CD8-positive, alpha-beta memory T cell (primary cell): Measurements from ENCODE around the gene PSMD5. TPM values are rescaled to one million over a fixed set of nuclear protein-coding genes. Genes with fewer than 3 reads are reported as not detected.

Experiments
- CTCF ChIA-PET: fragments of 350-600 bp; sonication (Branson Sonifier 250); formaldehyde crosslinking; loops from one replicate; lab custom pipeline; 2021; ENCODE audit warnings: antibody characterized with exemption; lab: Charles Lee
- POLR2A ChIA-PET: fragments of 350-600 bp; sonication (Branson Sonifier 250); formaldehyde crosslinking; loops from one replicate; lab custom pipeline; 2021; ENCODE audit warnings: antibody characterized with exemption; lab: Charles Lee
- DNase-seq, 5 donors: peaks; one replicate each; pipeline versions ENCODE4 v3.0.0 to v3.0.0-alpha.2; 2020 to 2022; ENCODE audit warnings: mixed read lengths in 1 of 5
- H3K27ac ChIP-seq: one replicate; pipeline ENCODE4 v1.7.0; 2013; ENCODE audit warnings: low read depth, mild to moderate bottlenecking, low read length, moderate library complexity
- H3K27me3 ChIP-seq: 2 replicates; pipeline ENCODE4 v1.7.0; 2013; ENCODE audit warnings: low read length, mild to moderate bottlenecking; ENCODE audit not compliant: insufficient read depth, poor library complexity, severe bottlenecking
- H3K36me3 ChIP-seq: 2 replicates; pipeline ENCODE4 v1.7.0; 2013; ENCODE audit warnings: mild to moderate bottlenecking, low read length, moderate library complexity; ENCODE audit not compliant: insufficient read depth
- H3K4me1 ChIP-seq: 2 replicates; pipeline ENCODE4 v1.7.0; 2013; ENCODE audit warnings: mild to moderate bottlenecking, low read length, moderate library complexity; ENCODE audit not compliant: insufficient read depth
- H3K4me3 ChIP-seq: 2 replicates; pipeline ENCODE4 v1.7.0; 2013; ENCODE audit warnings: mild to moderate bottlenecking, low read length
- H3K9me3 ChIP-seq: 2 replicates; pipeline ENCODE4 v1.7.0; 2013; ENCODE audit warnings: mild to moderate bottlenecking, low read length
- H3K27ac Mint-ChIP-seq, 8 donors: one replicate each; pipeline ENCODE4 v1.8.0; 2020 to 2021; ENCODE audit warnings: mixed read lengths in 8 of 8, mild to moderate bottlenecking in 6 of 8, inconsistent platforms in 3 of 8, moderate library complexity in 3 of 8
- H3K27me3 Mint-ChIP-seq, 2 donors: one replicate each; pipeline ENCODE4 v1.8.0; 2020 to 2021; ENCODE audit warnings: mixed read lengths in 2 of 2, mild to moderate bottlenecking in 1 of 2, moderate library complexity in 1 of 2
- H3K36me3 Mint-ChIP-seq, 3 donors: one replicate each; pipeline ENCODE4 v1.8.0; 2020 to 2021; ENCODE audit warnings: mixed read lengths in 3 of 3, inconsistent platforms in 1 of 3, mild to moderate bottlenecking in 1 of 3
- H3K4me1 Mint-ChIP-seq, 3 donors: one replicate each; pipeline ENCODE4 v1.8.0; 2020 to 2021; ENCODE audit warnings: mixed read lengths in 3 of 3, inconsistent platforms in 1 of 3, mild to moderate bottlenecking in 1 of 3
- H3K4me3 Mint-ChIP-seq, 7 donors: one replicate each; pipeline ENCODE4 v1.8.0; 2020 to 2021; ENCODE audit warnings: mixed read lengths in 7 of 7, mild to moderate bottlenecking in 6 of 7, moderate library complexity in 4 of 7, inconsistent platforms in 2 of 7
- H3K9me3 Mint-ChIP-seq, 5 donors: one replicate each; pipeline ENCODE4 v1.8.0; 2020 to 2022; ENCODE audit warnings: mixed read lengths in 5 of 5, mild to moderate bottlenecking in 3 of 5, moderate library complexity in 2 of 5, inconsistent platforms in 1 of 5
- polyA plus RNA-seq: library from polyadenylated mRNA; unstranded; fragments of 300-500 nt; fragmentation: Illumina TruSeq; gene quantifications from one replicate; pipeline ENCODE4 v1.2.3, GENCODE V29; 2021
- total RNA-seq, 2 experiments: library from RNA; stranded (reverse); gene quantifications; one replicate each; pipeline ENCODE4 v1.2.3, GENCODE V29; 2021

PSMD5 gene
- total and polyA plus RNA-seq, 3 experiments from 2014 or later = 21.1 to 63.7 (median 60.9) TPM

DNA sequence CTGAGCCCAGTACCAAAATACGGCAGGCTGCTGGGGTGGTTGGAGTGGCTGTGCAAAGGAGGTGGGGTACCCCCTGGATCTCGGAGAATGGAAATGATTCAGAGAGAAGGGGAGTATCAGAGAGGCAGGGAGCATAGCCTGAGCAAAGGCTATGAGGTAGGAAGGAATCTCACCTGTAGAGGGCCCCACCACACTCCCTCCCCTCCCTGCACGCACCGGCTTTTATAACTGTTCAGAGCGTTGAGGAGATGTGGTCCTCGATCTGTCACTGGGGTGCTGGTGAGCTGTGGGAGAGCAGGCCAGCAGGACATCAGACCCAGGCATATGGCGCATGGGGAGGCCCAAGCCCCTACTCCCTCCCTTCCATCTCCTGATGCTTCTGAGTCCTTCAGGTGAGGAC is 21.1 kb upstream of the PSMD5 start:
- H3K27me3 Mint-ChIP-seq = no peaks in the 10 kb centered on the region
- POLR2A ChIA-PET = no interaction called here
- DNase-seq = peak in 1 of 5 donors; percentile 32
- H3K27ac Mint-ChIP-seq = peak overlapping the region in 2 of 8 donors; percentile 15 to 29
- no peak overlapping the region for H3K4me3 ChIP-seq
- H3K4me3 Mint-ChIP-seq = no peak overlapping the region
- CTCF ChIA-PET = interaction anchor here (19.5 kb wide), 1 partner anchor 65 kb away, joined by 363 read pairs; the partner anchor contains the start of gene TRAF1
- no peaks in the 10 kb centered on the region for H3K9me3 Mint-ChIP-seq
- no peaks in the 10 kb centered on the region for H3K27me3 ChIP-seq
- peaks cover 7% of the 10 kb centered on the region for H3K4me1 ChIP-seq
- H3K27ac ChIP-seq = no peak overlapping the region
- peaks cover 4 to 10% (median 5%) of the 10 kb centered on the region in 3 donors for H3K4me1 Mint-ChIP-seq
- H3K36me3 ChIP-seq = peaks cover 59% of the 10 kb centered on the region
- no peaks in the 10 kb centered on the region for H3K9me3 ChIP-seq
- H3K36me3 Mint-ChIP-seq = peaks cover 0 to 80% (median 14%) of the 10 kb centered on the region in 3 donors

DNA sequence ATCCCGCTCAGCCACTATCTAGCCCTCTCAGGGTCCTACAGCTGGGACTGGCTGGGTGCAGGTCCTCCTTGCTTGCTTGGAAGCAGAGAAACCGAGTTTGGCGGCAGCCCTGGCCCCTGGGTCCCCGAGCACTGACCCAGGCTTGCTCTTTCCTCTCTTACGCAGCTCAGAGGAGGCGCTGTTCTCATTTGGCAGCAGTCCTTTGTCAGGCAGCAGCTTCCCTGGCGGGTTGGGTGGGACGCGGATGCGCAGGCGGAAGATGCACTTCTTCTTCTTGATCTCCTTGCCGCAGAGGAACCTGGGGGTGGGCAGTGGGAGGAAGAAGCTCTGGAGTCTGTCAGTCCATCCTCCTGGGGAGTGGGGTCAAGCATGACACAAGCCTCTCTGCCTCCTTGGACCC is 19.7 kb upstream of the PSMD5 start:
- no peak overlapping the region for H3K4me3 Mint-ChIP-seq
- Histone ChIP-seq H3K27ac (no peak overlapping the region), H3K4me3 (no peak overlapping the region), H3K27me3 (no peaks in the 10 kb centered on the region), H3K4me1 (no peaks in the 10 kb centered on the region), H3K36me3 (peaks cover 66% of the 10 kb centered on the region), H3K9me3 (no peaks in the 10 kb centered on the region)
- H3K27me3 Mint-ChIP-seq = no peaks in the 10 kb centered on the region
- ChIA-PET POLR2A (no interaction called here), CTCF (interaction anchor here (19.5 kb wide), 1 partner anchor 66 kb away, joined by 363 read pairs; the partner anchor contains the start of gene TRAF1)
- no peak overlapping the region for H3K27ac Mint-ChIP-seq
- H3K4me1 Mint-ChIP-seq = peaks cover 0 to 3% (median 0%) of the 10 kb centered on the region in 3 donors
- no peaks in the 10 kb centered on the region for H3K9me3 Mint-ChIP-seq
- no peak for DNase-seq
- peaks cover 0 to 90% (median 17%) of the 10 kb centered on the region in 3 donors for H3K36me3 Mint-ChIP-seq

DNA sequence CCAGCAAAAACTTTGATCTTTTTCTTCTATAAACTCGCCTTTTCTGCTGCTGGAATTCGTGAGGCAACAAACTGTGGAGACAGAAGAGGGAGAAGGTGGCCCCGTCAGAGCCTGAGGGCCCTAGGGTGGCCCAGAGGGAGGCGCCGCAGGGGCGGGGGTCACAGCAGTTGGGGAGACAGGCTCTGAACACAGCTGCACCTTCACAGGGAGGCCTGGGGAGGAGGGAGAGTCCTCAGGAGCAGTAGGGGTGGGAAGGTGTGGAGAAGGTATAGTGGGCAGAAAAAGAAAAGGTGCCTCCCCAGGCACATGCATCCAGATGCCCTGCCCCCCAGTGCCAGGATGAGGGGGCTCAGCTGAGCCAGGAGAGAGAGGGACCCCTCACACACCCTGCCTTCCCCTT is 19.2 kb upstream of the PSMD5 start:
- Histone ChIP-seq H3K4me1 (no peaks in the 10 kb centered on the region), H3K4me3 (no peak overlapping the region), H3K9me3 (no peaks in the 10 kb centered on the region), H3K36me3 (peaks cover 63% of the 10 kb centered on the region), H3K27me3 (no peaks in the 10 kb centered on the region), H3K27ac (no peak overlapping the region)
- H3K27me3 Mint-ChIP-seq = no peaks in the 10 kb centered on the region
- ChIA-PET CTCF (no interaction called here), POLR2A (no interaction called here)
- DNase-seq = no peak
- H3K27ac Mint-ChIP-seq = peak overlapping the region in 2 of 8 donors; percentile 12 to 32
- no peaks in the 10 kb centered on the region for H3K4me1 Mint-ChIP-seq
- H3K9me3 Mint-ChIP-seq = no peaks in the 10 kb centered on the region
- H3K4me3 Mint-ChIP-seq = no peak overlapping the region
- H3K36me3 Mint-ChIP-seq = peaks cover 0 to 92% (median 17%) of the 10 kb centered on the region in 3 donors

DNA sequence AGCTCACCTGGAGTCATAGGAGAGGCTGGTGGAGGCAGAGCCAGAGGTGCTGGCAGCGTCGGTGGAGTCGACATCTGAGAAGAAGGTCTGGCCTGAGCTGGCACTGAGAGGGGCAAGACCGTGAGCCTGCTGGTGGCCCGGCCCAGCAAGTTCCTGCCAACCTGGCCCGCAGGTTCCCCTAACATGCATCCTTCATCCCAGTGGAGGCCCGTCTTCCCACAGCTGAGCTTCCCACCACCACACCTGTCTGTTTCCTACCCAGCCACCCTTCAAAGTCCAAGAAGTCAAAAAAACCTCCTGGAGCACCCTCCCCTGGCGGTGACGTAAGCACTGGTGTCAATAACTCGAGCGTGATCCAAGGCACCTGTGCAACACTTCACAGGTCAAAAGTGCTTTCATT is 17.4 kb upstream of the PSMD5 start:
- H3K36me3 ChIP-seq = peaks cover 44% of the 10 kb centered on the region
- ChIA-PET POLR2A (no interaction called here), CTCF (interaction anchor here (1.1 to 1.6 kb wide), 2 partner anchors 9 to 100 kb away, joined by 3 to 5 read pairs; no protein-coding TSS in a partner anchor)
- no peaks in the 10 kb centered on the region for H3K9me3 Mint-ChIP-seq
- peaks cover 0 to 91% (median 13%) of the 10 kb centered on the region in 3 donors for H3K36me3 Mint-ChIP-seq
- H3K27ac Mint-ChIP-seq = peak overlapping the region in 1 of 8 donors; percentile 60
- H3K4me1 ChIP-seq = no peaks in the 10 kb centered on the region
- H3K4me3 ChIP-seq = no peak overlapping the region
- peaks cover 0 to 4% (median 2%) of the 10 kb centered on the region in 3 donors for H3K4me1 Mint-ChIP-seq
- H3K27me3 Mint-ChIP-seq = no peaks in the 10 kb centered on the region
- no peaks in the 10 kb centered on the region for H3K27me3 ChIP-seq
- no peaks in the 10 kb centered on the region for H3K9me3 ChIP-seq
- DNase-seq = no peak
- no peak overlapping the region for H3K4me3 Mint-ChIP-seq
- H3K27ac ChIP-seq = no peak overlapping the region

DNA sequence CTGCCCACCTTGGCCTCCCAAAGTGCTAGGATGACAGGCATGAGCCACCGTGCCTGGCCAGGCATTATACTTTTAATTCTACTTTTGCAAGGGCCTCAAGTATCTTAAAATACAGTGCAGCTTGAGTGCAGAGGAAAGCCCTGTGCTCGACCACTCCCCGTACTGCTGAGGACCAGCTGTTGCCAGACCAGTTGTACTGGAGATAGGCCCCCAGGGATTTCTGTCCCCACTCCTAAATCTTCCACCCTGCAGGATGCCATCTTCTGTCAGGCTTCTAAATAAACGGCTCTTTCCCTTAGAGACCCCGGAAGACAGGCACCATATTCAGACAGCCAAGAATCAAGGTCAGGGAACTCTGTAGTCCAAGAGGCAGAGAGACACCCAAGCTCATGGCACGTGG is 16.6 kb upstream of the PSMD5 start:
- no peaks in the 10 kb centered on the region for H3K27me3 ChIP-seq
- no peak overlapping the region for H3K4me3 Mint-ChIP-seq
- ChIA-PET CTCF (interaction anchor here (1.1 to 1.6 kb wide), 2 partner anchors 9 to 101 kb away, joined by 3 to 5 read pairs; no protein-coding TSS in a partner anchor), POLR2A (no interaction called here)
- no peaks in the 10 kb centered on the region for H3K27me3 Mint-ChIP-seq
- H3K27ac Mint-ChIP-seq = peak overlapping the region in 2 of 8 donors; percentile 32 to 60
- H3K4me1 ChIP-seq = no peaks in the 10 kb centered on the region
- H3K27ac ChIP-seq = no peak overlapping the region
- peaks cover 0 to 5% (median 2%) of the 10 kb centered on the region in 3 donors for H3K4me1 Mint-ChIP-seq
- DNase-seq = no peak
- H3K36me3 ChIP-seq = peaks cover 43% of the 10 kb centered on the region
- H3K36me3 Mint-ChIP-seq = peaks cover 0 to 91% (median 13%) of the 10 kb centered on the region in 3 donors
- no peak overlapping the region for H3K4me3 ChIP-seq
- H3K9me3 ChIP-seq = no peaks in the 10 kb centered on the region
- no peaks in the 10 kb centered on the region for H3K9me3 Mint-ChIP-seq

DNA sequence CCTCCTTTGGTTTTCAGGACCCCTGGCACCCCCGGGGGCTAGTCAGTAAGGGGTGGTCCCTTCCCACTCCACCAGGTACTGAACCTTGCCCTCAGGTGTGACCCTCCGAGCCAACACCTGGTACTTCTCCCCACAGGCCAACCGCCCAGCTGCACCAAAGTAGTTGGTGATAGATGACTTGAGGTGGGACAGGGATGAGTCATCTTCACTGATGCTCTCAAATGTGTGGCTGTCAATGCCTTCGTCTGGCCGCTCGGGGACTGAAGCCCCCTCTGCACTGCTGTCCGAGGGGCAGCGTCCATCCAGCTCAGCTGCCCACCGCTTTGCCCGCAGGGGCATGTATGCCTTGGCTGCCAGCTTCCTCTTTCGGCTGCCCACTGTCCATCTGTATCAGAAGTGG is 15.2 kb upstream of the PSMD5 start:
- H3K27me3 Mint-ChIP-seq = no peaks in the 10 kb centered on the region
- peaks cover 0 to 12% (median 7%) of the 10 kb centered on the region in 3 donors for H3K4me1 Mint-ChIP-seq
- H3K9me3 Mint-ChIP-seq = no peaks in the 10 kb centered on the region
- peaks cover 0 to 89% (median 10%) of the 10 kb centered on the region in 3 donors for H3K36me3 Mint-ChIP-seq
- H3K27ac Mint-ChIP-seq = peak overlapping the region in 3 of 8 donors; percentile 40 to 85 (median 51)
- H3K4me1 ChIP-seq = no peaks in the 10 kb centered on the region
- ChIA-PET CTCF (interaction anchor here (1.2 kb wide), 1 partner anchor 79 kb away, joined by 3 read pairs; no protein-coding TSS in a partner anchor), POLR2A (no interaction called here)
- no peaks in the 10 kb centered on the region for H3K9me3 ChIP-seq
- no peaks in the 10 kb centered on the region for H3K27me3 ChIP-seq
- no peak overlapping the region for H3K27ac ChIP-seq
- H3K4me3 ChIP-seq = no peak overlapping the region
- H3K4me3 Mint-ChIP-seq = no peak overlapping the region
- H3K36me3 ChIP-seq = peaks cover 42% of the 10 kb centered on the region
- DNase-seq = no peak

DNA sequence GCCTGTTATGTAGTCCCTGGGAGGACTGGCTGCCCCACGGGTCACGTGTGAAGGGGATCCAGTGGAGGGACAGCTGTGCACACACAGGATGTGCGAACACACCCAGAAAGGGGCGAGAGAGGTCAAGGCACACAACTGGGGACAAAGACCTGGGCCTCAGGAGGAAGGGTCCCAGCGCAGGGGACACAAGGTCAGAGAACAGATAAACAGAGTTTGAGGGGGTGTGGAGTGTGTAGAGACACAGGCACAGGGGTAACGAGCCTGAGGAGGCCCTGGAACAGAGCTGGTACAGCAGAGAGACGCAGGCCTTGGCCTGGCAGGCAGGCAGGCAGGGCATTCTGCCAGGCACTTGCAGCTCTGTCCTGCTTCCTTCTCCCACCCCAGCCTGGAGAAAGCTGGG is 14.8 kb upstream of the PSMD5 start:
- CTCF ChIA-PET = interaction anchor here (1.2 kb wide), 1 partner anchor 79 kb away, joined by 3 read pairs; no protein-coding TSS in a partner anchor
- Histone ChIP-seq H3K36me3 (peaks cover 38% of the 10 kb centered on the region), H3K27me3 (no peaks in the 10 kb centered on the region), H3K9me3 (no peaks in the 10 kb centered on the region), H3K27ac (no peak overlapping the region), H3K4me3 (no peak overlapping the region), H3K4me1 (no peaks in the 10 kb centered on the region)
- H3K4me1 Mint-ChIP-seq = peaks cover 0 to 16% (median 8%) of the 10 kb centered on the region in 3 donors
- POLR2A ChIA-PET = no interaction called here
- no peak overlapping the region for H3K4me3 Mint-ChIP-seq
- peak overlapping the region in 2 of 8 donors; percentile 60 to 75 for H3K27ac Mint-ChIP-seq
- H3K36me3 Mint-ChIP-seq = peaks cover 0 to 87% (median 8%) of the 10 kb centered on the region in 3 donors
- no peaks in the 10 kb centered on the region for H3K27me3 Mint-ChIP-seq
- no peak for DNase-seq
- H3K9me3 Mint-ChIP-seq = no peaks in the 10 kb centered on the region

DNA sequence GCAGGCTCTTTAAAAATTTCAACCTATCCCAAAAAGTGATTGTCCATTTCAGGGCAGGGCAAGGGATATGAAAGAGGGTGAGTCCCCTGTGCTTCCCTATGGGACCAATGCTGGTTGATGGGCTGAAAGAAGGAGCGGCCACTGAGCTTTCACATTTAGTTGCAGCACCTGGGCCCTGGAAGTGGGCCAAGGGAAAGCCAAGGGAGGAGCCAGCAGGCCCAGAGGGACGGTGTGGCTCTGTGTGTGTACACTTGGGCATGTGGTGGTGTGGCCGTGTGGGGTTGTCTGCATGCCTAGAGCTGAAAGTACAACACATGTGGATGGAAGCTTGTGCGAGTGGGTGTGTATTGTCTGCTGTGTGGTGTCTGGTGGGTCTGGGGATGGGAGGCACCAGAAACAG is 14.0 kb upstream of the PSMD5 start:
- H3K36me3 Mint-ChIP-seq = peaks cover 0 to 80% (median 8%) of the 10 kb centered on the region in 3 donors
- no peaks in the 10 kb centered on the region for H3K9me3 Mint-ChIP-seq
- no peaks in the 10 kb centered on the region for H3K4me1 ChIP-seq
- peaks cover 31% of the 10 kb centered on the region for H3K36me3 ChIP-seq
- no peak overlapping the region for H3K4me3 Mint-ChIP-seq
- POLR2A ChIA-PET = no interaction called here
- peak overlapping the region in 4 of 8 donors; percentile 1 to 32 (median 16) for H3K27ac Mint-ChIP-seq
- H3K9me3 ChIP-seq = no peaks in the 10 kb centered on the region
- no peaks in the 10 kb centered on the region for H3K27me3 Mint-ChIP-seq
- H3K4me3 ChIP-seq = no peak overlapping the region
- H3K27me3 ChIP-seq = no peaks in the 10 kb centered on the region
- no peak overlapping the region for H3K27ac ChIP-seq
- CTCF ChIA-PET = interaction anchor here (1.2 kb wide), 1 partner anchor 80 kb away, joined by 3 read pairs; no protein-coding TSS in a partner anchor
- peaks cover 0 to 17% (median 8%) of the 10 kb centered on the region in 3 donors for H3K4me1 Mint-ChIP-seq
- DNase-seq = no peak
